NCI-H1436 (cell line): ENCODE data around the gene REEP2.
"Not testable (repeated sequence)": the region's sequence is repeated elsewhere in the genome, so short reads cannot be mapped to it uniquely, and the experiment has no call there.

Experiments used
- DNase-seq: peaks from one replicate; lab custom pipeline; 2025; lab: John Stamatoyannopoulos, UW

Gene REEP2, protein sequence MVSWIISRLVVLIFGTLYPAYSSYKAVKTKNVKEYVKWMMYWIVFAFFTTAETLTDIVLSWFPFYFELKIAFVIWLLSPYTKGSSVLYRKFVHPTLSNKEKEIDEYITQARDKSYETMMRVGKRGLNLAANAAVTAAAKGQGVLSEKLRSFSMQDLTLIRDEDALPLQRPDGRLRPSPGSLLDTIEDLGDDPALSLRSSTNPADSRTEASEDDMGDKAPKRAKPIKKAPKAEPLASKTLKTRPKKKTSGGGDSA

DNA sequence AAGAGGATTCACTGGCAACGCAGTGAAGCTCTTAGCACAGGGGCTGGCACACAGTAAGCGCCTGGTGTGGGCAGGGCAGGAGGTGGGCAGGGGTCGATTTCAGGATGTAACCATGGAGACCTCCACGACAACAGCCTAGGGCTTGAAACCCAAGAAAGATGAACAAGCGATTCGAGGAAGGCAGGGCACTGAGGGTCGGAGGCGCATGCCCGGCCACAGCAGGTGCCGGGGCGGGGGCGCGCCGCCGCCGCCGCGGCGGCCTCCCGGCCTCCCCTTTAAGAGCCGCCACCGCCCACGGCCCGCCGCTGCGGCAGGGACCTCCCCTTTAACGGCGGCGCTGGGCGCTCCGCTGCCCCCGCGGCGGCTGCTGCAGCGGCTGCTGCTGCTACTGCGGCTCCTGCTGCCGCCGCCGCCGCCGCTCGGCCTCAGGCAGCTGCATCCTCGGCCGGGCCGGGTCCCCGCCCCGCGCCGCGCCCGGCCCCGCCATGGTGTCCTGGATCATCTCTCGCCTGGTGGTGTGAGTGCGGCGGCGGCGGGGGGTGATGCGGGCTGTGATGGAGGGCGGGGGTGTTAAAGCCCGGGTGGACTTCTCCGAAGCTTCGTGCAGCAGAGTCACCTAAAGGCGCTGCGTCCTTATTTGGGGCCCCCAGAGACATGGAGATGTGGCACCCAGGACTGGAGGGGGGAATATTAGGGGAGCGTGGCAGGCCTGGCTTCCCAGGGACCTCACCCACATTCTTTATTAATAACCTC lies at the start of gene REEP2:
Gene REEP2 (plus strand): TSS at position 334 of the 753 bp plus-strand sequence. CDS start 152 bp downstream, at position 486.
- no peak for DNase-seq

DNA sequence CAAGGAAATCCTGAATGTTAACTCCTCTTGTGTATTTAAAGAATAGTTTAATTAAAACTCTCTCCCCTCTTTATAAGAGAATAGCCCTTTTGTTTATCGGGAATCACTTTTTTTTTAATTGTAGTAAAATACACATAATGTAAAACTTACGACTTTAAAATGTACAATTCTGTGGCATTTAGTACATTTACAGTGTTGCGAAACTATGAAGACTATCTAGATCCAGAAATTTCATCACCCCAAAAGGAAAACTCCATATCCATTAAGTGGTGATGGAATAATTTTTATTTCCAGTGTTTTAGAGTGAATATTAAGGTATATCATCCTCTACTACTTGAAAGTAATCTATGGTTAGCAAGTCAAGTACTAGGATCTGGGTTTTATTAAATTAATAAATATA lies 49.5 kb upstream of the REEP2 start:
- DNase-seq: no peak

DNA sequence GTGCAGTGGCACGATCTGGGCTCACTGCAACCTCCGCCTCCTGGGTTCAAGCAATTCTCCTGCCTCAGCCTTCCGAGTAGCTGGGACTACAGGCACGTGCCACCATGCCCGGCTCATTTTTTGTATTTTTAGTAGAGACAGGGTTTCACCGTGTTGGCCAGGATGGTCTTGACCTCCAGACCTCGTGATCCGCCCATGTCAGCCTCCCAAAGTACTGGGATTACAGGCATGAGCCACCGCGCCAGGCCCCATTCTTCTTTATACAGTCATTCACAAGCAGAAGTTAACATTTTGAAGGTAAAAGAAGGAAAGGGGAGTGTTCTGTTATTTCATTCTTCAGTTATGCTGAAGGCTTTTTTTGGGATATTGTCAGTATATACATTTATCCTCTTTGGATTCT lies 48.9 kb upstream of the REEP2 start:
- DNase-seq: not testable (repeated sequence)

DNA sequence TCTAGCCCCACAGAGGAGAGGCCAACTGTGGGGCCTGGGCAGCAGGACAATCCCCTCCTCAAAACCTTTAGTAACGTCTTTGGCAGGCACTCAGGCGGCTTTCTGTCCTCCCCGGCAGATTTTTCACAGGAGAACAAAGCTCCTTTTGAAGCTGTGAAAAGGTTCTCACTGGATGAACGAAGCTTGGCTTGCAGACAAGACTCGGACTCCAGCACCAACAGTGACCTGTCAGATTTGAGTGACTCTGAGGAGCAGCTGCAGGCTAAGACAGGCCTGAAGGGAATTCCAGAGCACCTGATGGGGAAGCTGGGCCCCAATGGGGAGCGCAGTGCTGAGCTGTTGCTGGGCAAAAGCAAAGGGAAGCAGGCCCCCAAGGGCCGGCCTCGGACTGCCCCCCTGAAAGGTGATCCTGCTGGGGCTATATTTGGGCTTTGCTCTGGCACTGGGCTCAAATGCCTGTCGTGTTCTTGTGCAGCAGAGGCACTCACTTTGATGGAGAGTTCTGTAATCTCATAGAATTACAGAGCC lies 46.9 kb upstream of the REEP2 start:
- DNase-seq: no peak

DNA sequence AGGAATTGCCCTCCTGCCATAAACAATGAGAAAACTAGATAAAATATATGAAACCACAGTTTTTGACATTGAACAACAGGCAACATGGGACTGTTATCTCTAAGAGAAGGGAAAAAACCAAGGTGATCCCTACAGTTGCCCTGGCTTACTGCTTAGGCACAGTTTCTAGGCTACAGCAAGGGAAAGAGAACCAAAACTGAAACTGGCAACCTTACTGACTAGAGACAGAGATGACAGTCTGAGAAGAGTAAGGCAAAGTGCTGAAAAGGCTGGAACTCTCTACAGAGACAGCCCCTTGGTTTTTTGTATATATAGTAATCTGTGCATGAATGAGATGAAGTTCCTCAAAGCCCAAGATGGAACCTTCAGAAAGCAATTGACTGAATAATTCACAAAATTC lies 36.2 kb upstream of the REEP2 start:
- DNase-seq: no peak

DNA sequence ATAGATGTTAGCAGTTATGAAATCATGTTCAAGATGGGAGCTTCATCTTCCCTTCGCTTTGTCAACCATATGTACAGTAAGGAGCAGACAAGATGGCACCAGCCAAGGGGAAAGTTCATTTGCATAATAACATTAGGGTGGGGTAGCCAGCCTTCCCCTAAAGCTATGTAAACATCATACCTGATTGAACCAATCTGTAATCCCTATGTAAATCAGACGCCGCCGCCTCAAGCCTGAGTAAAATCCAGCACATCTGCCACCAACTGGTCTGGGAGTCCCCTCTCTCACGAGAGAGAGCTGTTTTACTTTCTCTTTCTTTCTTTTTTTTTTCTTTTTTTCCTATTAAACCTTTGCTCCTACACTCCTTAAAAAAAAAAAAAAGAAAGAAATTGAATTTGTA lies 30.8 kb upstream of the REEP2 start:
- DNase-seq: peak; percentile 43

DNA sequence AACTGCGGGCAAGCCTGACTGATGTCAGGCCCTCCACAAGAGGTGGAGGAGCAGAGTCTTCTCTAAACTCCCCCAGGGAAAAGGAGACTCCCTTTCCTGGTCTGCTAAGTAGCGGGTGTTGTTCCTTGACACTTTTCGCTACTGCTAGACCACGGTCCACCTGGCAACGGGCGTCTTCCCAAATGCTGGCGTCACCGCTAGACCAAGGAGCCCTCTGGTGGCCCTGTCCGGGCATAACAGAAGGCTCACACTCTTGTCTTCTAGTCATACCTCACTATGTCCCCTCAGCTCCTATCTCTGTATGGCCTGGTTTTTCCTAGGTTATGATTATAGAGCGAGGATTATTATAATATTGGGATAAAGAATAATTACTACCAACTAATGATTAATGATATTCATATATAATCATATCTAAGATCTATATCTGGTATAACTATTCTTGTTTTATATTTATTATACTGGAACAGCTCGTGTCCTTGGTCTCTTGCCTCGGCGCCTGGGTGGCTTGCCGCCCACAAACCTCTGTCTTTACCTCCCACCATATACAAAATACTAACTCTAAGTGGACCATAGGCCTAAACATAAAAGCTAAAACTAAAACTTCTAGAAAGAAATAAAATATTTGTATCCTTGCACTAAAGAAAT lies 27.7 kb upstream of the REEP2 start:
- DNase-seq: not testable (repeated sequence)

DNA sequence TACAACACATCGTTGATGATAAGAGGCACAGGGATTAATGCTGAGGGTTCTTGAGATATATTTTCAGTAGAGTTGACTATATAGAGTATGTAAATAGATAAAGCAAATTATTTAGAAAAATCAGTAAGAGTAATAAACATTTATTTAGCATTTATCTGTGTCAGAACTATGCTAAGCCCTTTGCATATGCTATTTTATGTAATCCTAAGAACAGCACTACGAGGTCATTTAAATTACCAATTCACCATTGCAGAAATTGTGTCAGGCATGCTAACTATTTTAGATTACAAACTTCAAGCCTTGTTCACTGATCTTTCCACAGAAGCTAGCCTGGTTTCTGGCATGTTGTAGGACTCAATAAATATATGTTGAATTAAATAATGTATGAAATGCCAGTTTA lies 20.4 kb upstream of the REEP2 start:
- no peak for DNase-seq

DNA sequence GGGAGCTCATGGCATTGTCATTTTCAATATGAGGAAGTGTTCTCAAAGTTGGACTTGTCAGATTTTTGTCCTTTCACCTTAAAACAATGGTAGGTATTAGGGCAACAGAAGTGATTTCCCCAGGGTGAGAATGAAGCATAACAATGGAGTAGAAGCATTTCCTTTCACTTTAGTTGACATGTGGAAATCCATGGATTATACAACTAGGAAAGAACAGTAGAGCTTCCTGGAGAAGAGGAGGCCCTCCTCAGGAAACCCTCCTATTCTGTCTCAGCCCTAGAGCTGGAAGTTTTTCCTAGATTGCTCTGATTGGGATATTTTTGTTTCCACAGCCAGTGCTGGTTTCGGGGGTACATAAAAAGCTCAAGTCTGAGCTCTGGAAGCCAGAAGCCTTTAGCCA lies 13.8 kb upstream of the REEP2 start:
- no peak for DNase-seq

DNA sequence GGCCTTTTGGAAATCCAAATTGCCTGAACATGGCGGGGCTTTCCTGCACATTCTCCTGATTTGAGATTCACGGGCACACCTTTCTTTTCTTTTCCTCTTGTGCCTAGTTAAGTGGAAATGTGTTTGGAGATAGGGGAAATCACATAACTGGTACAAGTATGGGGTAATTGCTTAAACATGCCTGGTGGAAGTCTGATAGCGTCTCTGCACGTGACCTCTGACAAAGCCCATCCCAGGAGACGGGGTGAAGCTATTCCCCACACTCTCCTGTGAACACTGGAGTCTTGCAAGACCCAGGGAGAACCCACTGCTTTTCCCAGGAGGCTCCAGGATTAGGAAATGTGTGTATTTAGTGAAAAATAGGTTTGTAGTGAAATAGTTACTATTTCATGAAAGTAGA lies 2.9 kb upstream of the REEP2 start:
- DNase-seq: no peak

DNA sequence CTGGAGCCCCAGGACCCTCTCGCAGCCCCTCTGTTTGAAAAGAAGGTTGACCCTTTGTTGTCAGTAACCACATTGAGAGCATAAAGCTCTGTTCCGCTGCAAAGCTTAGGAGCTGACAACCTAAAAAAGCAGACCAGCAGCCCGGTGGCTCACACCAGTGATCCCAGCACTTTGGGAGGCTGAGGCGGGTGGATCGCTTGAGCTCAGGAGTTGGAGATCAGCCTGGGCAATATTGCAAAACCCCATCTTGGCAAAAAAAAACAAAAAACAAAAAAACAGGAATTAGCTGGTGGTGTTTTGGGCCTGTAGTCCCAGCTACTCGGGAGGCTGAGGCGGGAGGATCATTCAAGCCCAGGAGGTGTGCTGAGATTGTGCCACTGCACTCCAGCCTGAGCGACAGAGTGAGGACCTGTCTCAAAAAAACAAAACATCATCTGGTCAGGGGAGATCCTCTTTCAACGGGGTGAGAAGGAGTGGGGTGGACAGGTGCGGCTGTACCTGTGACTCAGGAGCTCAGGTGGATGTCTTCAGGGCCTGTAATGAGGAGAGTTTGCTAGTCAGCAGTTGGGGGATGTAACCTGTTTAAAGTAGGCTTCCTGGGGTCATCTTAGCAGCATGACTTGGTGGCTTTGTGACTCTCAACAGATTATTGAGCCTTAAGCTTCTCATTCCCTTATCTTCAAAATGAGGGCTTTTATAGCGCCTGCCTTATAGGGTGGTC lies 694 bp upstream of the REEP2 start:
- no peak for DNase-seq

DNA sequence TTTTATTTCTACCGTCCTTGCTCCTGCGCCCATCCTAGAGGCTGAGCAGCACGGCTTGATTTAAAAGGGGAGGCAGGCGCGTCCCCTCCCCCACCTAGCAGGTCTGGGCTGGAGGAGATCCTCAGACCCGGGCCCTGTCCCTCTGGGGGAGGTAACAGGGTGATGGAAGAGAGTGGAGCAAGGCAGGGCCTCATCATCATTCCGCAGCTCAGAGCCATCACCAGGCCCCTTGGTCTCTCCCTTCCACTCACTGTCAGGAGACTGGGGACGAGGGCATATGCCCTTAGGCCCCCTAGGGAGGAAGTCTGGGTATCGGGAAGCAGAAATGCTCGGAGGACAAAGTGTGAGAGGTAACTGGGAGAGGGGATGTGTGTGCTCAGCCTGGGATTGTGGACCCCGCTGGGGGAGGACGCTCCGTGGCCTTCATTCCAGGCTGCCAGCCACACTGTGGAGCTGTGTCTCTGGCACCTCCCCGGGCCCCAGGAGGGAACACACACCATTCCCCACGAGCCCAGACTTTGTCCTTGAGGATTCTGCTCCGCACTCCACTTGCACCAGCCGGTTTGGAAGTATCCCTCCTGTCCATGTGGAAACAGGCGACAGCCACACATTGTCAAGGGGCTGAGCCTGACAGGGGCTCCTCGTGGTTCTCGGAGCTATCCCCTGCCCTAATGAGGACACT lies 761 bp downstream of the REEP2 start:
- no peak for DNase-seq

DNA sequence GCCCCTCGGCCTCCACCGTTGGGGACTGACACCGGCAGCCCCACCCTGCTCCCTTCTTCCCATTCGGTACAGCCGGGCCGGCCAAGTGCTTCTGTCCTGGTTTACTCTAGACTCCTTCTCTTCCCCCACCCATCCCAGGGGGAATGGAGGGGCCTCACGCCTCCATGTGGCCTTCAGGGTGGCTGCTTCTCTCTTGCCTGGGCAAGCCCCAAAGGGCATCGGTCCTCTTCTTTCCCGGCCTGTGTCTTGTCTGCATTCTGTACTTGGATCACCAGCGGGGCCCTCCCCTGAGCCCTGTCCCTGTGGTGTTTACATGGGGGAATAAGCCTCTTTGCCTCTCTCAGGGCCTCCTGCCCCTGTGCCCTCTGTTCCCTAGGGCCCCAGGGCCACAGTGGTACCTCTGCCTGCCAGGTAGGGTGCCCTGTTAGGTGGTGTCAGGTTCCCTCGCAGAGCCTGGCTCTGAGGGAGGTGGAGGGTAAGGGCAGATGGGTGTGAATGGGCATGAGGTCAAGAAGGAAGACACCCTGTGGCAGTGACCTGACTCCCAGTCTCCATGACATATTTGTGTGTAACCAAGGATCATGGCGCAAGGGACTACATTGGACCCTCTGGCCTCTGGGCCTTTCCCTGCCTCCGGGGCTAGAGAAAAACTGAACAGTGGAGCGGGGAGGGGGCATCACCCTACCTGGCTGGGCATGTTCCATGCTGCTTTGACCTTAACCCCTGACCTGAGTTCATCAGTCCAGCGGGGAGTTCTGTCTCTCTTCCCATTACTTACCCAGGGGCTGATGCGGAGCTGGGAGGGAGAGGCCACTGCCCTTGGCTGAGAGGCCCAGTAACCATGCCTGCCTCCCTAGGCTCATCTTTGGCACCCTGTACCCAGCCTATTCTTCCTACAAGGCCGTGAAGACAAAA lies 1.6 kb downstream of the REEP2 start:
- no peak for DNase-seq

DNA sequence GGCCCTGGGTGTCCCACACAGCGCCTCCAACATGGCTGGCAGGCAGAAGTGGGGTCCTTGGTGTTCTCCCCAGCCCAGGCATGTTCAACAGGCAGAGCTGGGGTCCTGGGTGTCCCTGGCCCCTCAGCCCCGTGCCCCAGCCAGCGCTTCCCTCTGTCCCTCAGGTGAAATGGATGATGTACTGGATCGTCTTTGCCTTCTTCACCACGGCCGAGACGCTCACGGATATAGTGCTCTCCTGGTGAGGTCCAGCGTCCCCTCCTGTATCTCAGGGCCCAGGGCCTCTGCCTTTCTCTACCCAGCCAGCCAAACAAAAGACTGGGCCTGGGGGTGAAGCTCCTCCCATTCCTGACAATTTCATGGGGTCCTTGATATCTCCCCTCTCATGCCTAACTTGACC lies 2.4 kb downstream of the REEP2 start:
- no peak for DNase-seq

DNA sequence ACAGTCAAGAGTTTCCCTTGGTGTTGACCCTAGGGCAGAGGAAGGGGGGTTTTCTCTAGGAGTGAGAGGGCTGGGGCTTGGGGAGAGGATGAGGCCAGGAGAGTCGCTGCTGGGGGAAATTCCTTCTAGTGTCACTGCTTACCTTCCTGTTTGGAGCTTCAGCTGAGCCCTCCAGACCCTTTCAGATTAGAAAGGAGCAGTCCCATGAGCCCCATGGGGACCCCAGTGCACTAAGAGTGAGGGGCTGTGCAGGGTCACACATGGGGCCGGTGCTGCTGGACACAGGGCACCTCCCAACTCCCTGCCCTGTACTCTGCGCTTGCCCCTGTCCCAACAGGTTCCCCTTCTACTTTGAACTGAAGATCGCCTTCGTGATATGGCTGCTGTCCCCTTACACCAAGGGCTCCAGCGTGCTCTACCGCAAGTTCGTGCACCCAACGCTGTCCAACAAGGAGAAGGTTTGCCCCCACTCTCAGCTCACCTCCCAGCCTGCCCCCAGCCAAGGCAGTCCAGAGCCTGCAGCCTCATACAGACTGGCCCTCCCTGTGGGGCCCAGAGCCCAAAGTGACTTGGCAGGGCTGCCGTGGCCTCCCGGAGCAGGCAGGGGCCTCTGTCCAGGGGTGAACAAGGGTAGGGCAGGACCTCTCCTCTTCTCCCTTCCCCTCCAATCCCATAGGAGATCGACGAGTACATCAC lies 5.4 kb downstream of the REEP2 start:
- DNase-seq: no peak

DNA sequence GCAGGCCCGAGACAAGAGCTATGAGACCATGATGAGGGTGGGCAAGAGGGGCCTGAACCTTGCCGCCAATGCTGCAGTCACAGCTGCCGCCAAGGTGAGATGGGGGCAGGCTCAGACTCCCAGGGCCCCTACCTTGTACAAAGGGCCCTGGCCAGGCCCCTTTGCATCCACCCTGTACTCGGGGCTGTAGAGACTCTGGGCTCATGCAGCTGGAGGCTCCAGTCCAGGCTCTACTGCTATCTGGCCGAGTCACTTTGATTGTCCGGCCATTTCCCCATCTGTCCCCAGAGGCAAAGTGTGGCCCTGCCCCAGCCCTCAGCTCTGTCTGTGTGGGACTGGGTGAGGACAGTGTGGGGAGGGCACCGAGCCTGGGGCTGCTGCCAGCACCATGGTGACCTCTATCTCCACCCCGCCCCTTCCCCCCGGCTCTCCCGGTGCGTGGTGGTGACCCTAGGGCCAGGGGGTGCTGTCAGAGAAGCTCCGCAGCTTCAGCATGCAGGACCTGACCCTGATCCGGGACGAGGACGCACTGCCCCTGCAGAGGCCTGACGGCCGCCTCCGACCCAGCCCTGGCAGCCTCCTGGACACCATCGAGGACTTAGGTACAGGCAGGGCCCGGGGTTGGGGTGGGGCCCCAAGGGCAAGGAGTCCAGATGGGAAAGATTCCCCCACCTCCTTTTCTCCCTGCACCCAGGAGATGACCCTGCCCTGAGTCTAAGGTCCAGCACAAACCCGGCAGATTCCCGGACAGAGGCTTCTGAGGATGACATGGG lies 6.1 kb downstream of the REEP2 start:
- DNase-seq: no peak

DNA sequence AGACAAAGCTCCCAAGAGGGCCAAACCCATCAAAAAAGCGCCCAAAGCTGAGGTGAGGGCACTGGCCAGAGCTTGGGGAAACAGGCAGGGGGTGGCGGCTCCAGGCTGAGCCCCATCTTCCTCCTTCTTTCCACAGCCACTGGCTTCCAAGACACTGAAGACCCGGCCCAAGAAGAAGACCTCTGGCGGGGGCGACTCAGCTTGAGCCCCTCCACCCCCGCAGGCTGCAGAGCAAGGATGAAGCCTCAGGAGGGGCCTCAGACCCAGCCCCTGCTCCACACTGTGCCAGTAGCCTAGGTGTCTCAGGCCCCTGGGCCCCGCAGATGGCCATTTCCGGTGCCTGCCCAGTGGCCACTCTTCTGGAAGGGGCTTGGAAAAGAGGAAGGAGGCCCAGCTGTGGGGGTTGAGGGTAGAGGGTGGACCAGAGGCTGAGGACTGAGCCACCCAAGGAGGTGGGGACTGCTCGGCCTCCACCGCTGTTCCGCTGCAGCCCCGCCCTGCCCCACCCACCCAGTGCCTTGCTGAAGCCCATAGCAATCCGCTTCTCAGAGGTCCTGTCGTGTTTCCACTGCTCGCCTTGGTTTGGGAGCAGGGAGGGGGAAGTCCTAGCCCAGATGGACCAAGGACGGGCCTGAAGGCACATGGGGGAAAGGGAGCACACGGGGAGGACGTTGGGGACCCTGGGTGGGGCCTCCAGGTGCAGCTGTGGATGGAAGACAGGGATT lies 6.9 kb downstream of the REEP2 start:
- DNase-seq: no peak

DNA sequence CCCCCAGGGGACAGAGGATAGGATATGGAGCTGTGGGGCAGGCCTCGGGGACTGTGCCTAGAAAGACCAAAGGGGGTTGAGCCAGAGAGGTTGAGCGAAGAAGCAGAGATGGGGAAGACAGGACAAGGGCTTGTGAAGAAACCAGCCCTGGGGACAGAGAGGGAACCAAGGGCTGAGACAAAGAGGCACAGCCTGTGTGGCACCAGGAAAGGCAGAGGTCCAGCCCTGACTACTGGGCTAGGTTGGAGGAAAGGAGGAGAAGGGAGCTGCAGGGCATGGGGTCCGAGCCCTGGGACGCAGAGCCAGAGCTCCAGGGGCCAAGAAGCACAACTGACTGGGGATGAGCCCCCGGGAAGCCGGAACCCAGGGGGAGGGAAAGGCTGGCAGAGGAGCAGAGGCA lies 9.2 kb downstream of the REEP2 start:
- DNase-seq: no peak
